ENCODE results near the gene STX16.

GRCh38 chr20:58694241-58695083 lies 43.4 kb downstream of the STX16 start:
- TF ChIP-seq, protein P1, sequence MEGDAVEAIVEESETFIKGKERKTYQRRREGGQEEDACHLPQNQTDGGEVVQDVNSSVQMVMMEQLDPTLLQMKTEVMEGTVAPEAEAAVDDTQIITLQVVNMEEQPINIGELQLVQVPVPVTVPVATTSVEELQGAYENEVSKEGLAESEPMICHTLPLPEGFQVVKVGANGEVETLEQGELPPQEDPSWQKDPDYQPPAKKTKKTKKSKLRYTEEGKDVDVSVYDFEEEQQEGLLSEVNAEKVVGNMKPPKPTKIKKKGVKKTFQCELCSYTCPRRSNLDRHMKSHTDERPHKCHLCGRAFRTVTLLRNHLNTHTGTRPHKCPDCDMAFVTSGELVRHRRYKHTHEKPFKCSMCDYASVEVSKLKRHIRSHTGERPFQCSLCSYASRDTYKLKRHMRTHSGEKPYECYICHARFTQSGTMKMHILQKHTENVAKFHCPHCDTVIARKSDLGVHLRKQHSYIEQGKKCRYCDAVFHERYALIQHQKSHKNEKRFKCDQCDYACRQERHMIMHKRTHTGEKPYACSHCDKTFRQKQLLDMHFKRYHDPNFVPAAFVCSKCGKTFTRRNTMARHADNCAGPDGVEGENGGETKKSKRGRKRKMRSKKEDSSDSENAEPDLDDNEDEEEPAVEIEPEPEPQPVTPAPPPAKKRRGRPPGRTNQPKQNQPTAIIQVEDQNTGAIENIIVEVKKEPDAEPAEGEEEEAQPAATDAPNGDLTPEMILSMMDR (IDR thresholded peaks at IDR 0.05) = no peak
- TF ChIP-seq POLR2A (IDR thresholded peaks at IDR 0.05) = no peak

Measured in sigmoid colon (tissue), 3 donors.